Stimulated activated CD8-positive, alpha-beta memory T cell treated with anti-CD3 and anti-CD28 coated beads, Interleukin-15, amount 100 ng/mL, for 4 hours (primary cell): ENCODE results near the gene HS3ST6.
A peak's percentile ranks its signal among the peaks of the same experiment; 100 is the strongest.
"Not testable (repeated sequence)": the region's sequence is repeated elsewhere in the genome, so short reads cannot be mapped to it uniquely, and the experiment has no call there.

Experiments
- DNase-seq, 2 donors: peaks; one replicate each; pipeline ENCODE4 v3.0.0-alpha.2; 2020; ENCODE audit warnings: low read depth in 2 of 2

The HS3ST6 gene

DNA sequence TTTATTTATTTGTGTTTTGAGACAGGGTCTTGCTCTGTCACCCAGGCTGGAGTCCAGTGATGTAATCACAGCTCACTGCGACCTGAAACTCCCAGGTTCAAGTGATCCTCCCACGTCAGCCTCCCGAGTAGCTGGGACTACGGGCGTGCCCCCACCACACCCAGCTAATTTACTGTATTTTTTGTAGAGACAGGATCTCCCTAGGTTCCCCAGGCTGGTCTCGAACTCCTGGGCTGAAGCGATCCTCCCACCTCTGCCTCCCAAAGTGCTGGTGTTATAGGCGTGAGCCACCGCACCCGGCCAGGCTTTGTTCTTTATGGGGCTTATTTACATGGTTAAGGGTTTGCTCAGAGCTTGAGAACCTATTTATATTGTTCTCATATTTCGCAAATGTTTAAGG is 40.4 kb downstream of the HS3ST6 start:
- no peak for DNase-seq

DNA sequence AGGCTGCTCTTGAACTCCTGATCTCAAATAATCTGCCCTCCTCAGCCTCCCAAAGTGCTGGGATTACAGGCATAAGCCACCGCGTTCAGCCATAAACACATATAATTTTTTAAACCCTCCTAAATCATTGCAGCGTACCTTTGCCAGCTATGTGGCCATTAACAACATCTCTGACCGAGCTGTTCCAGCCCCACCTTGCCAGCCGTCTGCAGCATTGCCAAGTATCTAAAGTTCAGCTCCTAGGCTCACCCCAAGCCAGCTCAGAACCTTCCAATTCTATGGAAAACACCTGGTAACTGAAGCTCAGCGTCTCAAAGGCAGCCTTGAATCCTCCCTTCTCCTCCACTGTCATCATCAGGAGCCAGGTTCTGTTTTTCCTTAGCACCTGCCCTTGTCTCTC is 41.1 kb downstream of the HS3ST6 start:
- no peak for DNase-seq

DNA sequence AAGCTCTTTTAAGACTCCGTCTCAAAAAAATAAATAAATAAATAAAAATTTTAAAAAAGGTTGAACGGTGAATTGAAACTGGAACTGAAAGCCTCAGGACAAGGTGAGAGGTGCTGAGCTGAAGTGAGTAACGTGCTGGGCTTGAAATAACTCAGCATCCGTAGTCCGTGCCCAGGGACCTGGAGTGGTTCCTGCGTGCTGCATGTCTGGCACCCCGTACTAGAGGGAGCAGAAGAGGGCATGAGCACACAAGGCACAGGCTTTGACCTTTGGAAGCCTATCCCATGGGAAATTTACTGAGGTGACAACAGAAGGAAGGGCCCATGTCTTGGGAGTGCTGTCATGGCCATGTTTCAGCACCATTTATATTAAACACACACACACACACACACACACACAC is 41.7 kb downstream of the HS3ST6 start:
- no peak for DNase-seq

DNA sequence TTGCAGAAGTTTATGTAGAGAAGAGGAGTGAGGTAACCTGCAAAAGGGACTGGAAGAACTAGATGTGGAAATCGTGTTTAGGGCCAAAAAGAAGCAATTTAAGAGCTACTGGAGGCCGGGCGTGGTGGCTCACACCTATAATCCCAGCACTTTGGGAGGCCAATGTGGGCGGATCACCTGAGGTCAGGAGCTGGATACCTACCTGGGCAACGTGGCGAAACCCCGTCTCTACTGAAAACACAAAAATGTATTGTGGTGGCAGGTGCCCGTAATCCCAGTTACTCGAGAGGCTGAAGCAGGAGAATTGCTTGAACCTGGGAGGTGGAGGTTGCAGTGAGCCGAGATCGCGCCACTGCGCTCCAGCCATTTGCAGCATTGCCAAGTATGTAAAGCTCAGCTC is 42.1 kb downstream of the HS3ST6 start:
- not testable (repeated sequence) for DNase-seq

DNA sequence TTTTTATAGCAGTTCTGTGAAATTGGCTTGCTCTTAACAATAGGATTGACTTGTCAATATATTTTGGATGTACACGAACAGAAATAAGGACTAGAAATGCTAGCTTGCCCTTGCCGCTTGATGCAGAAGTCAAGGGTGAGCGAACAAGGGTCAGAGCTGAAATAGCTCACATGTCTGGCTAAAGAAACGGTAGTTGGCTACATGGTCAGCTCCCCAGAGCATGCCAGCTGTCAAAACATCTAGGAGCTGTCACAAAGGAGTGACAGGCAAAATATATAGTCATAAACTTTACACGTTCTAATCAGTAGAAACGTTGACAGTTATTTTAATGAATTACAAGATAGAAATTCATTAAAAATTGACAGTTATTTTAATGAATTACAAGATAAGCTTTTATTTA is 43.4 kb downstream of the HS3ST6 start:
- DNase-seq = no peak

DNA sequence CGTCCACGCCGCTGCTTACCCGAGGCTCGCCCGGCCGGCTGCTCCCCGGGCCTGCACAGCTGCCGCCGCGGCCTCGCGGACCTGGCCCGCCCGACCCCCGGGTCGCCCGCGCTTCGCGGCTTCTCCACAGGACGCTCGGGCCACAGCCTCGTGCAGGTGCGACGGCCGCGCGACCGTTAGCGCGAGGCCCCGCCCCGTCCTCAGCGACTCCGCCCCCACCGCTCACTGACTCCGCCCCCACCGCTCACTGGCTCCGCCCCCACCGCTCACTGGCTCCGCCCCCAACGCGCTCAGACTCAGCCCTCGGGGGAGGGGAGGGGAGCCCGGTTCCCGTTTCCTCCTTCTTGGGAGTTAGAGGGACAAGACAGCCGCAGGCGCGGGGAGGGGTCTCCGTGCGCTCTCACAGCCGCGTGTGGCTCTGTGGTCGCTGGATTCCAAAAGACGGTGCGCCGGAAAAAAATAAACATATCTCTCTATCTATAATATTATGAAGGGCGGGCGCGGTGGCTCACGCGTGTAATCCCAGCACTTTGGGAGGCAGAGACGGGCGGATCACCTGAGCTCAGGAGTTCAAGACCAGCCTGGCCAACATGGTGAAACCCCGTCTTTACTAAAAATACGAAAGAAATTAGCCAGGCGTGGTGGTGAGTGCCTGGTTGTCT is 46.1 kb downstream of the HS3ST6 start, which contains the start of gene MEIOB:
MEIOB (minus strand) TSS at position 191 of the 662 bp plus-strand sequence. CDS start 3,989 bp downstream, outside the sequence.
- peak in 1 of 2 donors; percentile 4 for DNase-seq

DNA sequence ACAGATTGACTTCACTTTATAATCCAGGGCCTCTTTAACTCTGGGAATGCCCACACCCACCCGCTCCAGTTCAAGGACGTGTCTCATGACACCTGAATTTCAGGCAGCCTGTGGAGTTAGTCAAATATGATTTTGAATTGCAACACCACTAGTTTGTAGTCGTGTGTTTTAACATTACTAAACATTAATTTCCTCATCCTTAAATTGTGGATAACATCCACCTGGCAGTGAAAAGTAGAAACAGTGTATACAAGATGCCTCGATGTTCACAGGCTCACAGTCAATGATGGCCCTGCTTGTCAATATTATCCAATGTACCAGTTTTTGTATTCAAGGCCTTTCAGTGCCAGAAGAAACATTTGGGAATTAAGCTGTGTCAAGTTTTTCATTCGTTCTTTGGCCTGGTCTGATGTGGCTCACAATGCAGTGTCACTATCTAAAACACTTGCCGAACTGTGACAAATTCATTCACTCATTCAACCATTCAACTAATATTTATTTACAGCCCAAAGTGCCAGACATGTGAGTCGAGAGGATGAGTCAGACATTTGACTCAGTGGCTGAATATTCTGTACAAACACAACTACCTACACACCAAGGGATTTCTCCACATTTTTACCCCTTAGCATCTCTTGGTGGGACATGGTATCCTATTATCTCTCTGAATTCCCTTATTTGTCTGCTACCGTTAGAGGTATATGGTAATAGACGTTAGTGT is 47.7 kb downstream of the HS3ST6 start:
- no peak for DNase-seq

DNA sequence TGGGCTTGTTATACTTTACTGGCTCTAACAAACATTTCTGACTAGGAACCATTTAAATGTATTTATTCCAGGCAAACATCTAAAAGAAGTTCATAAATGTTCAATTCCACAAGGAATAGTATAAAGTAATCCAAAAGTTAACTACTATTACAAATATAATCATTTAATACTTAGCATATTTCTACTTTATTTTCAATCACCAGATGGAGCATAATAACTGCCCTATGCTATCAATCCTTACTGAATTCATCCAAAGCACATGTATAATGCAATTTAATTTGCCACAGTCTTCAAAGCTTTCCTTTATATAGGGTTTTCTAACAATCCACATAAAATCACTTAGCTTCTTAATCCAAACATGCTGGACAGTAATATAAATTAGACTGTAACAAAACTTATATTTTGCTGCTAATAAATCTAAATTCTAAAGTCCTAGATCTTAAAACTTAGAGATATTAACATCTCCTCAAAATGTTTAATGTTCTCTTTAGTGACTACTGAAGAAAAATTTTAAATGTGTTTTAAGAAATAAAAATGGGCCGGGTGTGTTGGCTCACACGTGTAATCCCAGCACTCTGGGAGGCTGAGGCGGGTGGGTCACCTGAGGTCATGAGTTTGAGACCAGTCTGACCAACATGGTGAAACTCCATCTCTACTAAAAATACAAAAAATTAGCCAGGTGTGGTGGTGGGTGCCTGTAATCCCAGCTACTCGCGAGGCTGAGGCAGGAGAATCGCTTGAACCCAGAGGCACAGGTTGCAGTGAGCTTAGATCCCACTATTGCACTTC is 52.1 kb downstream of the HS3ST6 start:
- DNase-seq = no peak

DNA sequence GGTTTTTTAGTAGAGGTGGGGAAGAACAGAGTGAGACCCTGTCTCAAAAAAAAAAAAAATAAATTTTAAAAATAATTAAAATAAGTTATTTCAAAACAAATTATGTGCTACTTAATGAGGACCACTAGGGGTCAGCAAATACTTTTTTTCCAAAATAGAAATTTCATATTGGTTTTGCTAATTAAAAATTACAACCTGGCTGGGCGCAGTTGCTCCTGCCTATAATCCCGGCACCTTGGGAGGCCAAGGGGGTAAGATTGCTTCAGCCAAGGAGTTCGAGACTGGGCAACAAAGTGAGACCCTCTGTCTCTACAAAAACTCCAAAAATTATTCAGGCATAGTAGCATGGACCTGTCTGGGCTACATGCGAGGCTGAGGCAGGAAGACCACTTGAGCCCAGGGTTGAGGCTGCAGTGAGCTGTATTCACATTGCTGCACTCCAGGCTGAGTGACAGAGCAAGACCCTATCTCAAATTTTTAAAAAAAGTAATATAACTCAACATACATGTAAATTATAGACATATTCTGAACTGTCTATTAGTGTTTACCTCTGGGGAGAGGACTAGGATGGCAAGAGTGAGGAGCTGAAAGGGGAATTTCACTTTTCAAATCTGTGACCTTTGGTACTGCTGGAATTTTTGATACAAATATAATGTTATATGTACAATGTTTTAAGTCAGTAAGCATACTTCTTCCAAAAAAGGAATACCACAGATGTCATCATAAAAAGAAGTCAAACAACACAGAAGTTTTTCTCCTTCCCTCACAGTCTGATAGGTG is 54.3 kb downstream of the HS3ST6 start:
- DNase-seq = no peak

DNA sequence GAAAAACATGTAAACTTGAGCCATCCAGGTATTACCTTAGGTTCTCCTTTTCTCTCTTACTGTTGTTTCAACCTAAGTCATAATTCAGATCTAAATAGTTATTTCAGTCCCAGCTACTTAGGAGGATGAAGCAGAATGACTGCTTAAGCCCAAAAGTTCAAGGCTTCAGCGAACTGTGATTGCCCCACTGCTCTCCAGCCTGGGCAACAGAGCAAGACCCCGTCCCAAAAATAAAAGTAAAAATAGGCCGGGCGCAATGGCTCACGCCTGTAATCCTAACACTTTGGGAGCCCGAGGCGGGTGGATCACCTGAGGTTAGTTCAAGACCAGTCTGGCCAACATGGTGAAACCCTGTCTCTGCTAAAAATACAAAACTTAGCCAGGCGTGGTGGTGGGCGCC is 55.8 kb downstream of the HS3ST6 start:
- DNase-seq = no peak

DNA sequence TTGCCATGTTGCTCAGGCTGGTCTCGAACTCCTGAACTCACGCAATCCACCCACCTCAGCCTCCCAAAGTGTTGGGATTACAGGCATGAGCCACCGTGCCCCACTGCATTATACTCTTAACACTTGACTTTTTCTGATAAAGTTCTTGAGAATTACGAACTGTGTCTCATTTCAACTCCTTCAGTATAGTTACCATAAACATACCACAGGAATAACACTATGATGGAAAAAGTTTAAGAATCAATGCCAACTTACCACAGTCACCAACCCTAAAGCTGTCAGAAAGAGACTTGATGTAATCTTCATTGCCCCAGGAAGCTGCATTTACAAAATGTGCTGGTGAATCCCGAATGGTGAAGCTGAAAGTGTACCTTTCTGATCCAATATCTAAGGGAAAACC is 56.5 kb downstream of the HS3ST6 start:
- no peak for DNase-seq
